Erythroblast (primary cell): ENCODE measurements around the gene PDLIM5.

Experiments
- GATA1 ChIP-seq: IDR thresholded peaks from 2 replicates; pipeline ENCODE4 v1.6.1; 2011; ENCODE audit warnings: low read depth, mild to moderate bottlenecking, control low read depth, low read length, moderate library complexity
- POLR2A ChIP-seq: IDR thresholded peaks from 2 replicates; pipeline ENCODE4 v1.6.1; 2011; ENCODE audit warnings: mild to moderate bottlenecking, low read length

GRCh38 chr4:94457692-94458106 is 6.0 kb downstream of the PDLIM5 start:
- TF ChIP-seq POLR2A, result no peak
- no peak for TF ChIP-seq GATA1
